ENCODE measurements around the gene ZNF609.

GRCh38 chr15:64583983-64584382 lies 123.6 kb downstream of the ZNF609 start:
- TF ChIP-seq CTCF (IDR thresholded peaks at IDR 0.05) (no peak), POLR2A (IDR thresholded peaks at IDR 0.05) (no peak)
